ENCODE data around the gene COL25A1. TPM values are rescaled to one million over a fixed set of nuclear protein-coding genes. Genes with fewer than 3 reads are reported as not detected.

The COL25A1 gene
- total RNA-seq, 4 donors from 2014 or later = 0.06 to 0.53 (median 0.23) TPM

DNA sequence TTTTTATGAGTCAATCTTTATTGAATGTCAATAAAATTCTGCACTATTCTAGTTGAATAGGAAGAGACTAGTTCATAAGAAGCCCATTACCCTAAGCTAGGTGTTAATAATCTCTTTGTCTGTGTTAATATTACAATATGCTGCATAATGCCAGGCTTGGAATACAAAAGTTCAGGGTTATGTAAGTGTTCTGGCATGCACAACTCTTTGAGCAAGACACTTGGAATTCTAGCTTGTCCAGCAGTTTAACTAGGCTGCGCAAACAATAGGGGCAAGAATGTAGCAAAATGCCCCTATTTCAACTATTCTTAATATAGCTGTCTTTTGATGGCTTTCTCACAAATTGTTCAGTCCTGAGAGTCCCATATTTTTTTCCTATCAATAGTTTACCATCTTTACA is 508.3 kb downstream of the COL25A1 start:
- no peaks in the 10 kb centered on the region for H3K9me3 ChIP-seq
- no peak for DNase-seq
- no peaks in the 10 kb centered on the region for H3K36me3 ChIP-seq
- TF ChIP-seq, protein P1, sequence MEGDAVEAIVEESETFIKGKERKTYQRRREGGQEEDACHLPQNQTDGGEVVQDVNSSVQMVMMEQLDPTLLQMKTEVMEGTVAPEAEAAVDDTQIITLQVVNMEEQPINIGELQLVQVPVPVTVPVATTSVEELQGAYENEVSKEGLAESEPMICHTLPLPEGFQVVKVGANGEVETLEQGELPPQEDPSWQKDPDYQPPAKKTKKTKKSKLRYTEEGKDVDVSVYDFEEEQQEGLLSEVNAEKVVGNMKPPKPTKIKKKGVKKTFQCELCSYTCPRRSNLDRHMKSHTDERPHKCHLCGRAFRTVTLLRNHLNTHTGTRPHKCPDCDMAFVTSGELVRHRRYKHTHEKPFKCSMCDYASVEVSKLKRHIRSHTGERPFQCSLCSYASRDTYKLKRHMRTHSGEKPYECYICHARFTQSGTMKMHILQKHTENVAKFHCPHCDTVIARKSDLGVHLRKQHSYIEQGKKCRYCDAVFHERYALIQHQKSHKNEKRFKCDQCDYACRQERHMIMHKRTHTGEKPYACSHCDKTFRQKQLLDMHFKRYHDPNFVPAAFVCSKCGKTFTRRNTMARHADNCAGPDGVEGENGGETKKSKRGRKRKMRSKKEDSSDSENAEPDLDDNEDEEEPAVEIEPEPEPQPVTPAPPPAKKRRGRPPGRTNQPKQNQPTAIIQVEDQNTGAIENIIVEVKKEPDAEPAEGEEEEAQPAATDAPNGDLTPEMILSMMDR (IDR thresholded peaks at IDR 0.05) = no peak
- no peak for TF ChIP-seq POLR2A (IDR thresholded peaks at IDR 0.05)
- H3K4me3 ChIP-seq = no peak overlapping the region
- H3K27ac ChIP-seq = no peak overlapping the region
- intact Hi-C loops (cut with DNase I) = no loop called here
- H3K4me1 ChIP-seq = peaks cover 0 to 16% (median 0%) of the 10 kb centered on the region in 3 donors
- 37 to 38% methylated on average over 1 of the region's 1 CpG for WGBS, 2 donors
- no peaks in the 10 kb centered on the region for H3K27me3 ChIP-seq

DNA sequence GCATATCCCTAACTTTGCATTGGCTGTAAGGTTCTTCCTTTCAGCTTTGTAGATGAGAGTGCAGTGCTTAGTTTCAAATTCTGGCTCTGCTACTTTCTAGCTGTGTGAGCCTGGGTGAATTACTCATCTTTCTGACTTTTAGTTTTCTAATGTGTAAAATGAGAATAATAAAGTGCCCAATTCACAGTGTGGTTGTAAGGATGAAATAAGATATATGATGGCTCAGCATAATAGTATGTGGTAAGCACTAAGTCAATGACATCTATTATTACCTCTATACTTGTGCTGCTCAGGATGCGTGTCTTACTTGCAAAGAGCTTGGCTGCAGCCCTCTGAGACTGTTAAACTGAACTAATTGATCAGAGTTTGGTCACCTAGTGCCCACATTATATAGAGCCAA is 509.0 kb downstream of the COL25A1 start:
- no peak for TF ChIP-seq POLR2A (IDR thresholded peaks at IDR 0.05)
- TF ChIP-seq, protein P1 (IDR thresholded peaks at IDR 0.05) = no peak
- no peak for DNase-seq
- Histone ChIP-seq H3K9me3 (no peaks in the 10 kb centered on the region), H3K27ac (no peak overlapping the region), H3K4me3 (no peak overlapping the region), H3K27me3 (no peaks in the 10 kb centered on the region), H3K4me1 (peaks cover 0 to 16% (median 0%) of the 10 kb centered on the region in 3 donors), H3K36me3 (no peaks in the 10 kb centered on the region)
- intact Hi-C loops (cut with DNase I) = no loop called here
- 88 to 89% methylated on average over 1 of the region's 1 CpG for WGBS, 2 donors

DNA sequence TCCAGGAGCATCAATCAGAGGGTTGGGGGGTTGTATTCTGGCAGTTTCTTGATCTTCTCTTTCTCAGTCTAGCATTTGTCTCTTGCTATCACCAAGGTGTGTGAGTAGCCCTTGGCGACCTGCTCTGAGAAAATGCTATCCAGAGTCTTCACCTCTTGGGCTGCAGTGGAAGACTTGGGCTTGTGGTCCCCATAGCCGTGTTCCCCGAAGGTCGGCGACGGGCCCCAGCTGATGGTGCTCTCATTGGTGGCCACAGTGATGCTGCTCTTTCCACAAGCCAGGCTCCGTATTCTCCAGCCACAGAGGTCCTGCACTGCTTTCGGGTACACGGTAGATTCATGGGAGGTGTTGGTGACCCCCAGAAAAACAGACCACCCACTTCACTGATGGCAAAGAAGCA is 513.7 kb downstream of the COL25A1 start:
- H3K27ac ChIP-seq = no peak overlapping the region
- DNase-seq = no peak
- intact Hi-C loops (cut with DNase I) = no loop called here
- no peak for TF ChIP-seq POLR2A (IDR thresholded peaks at IDR 0.05)
- TF ChIP-seq, protein P1 (IDR thresholded peaks at IDR 0.05) = no peak
- WGBS, 2 donors = 86% methylated on average over 8 of the region's 9 CpGs; no CpG with 5 or more reads in 1 of the 2 donors
- no peaks in the 10 kb centered on the region for H3K27me3 ChIP-seq
- no peaks in the 10 kb centered on the region for H3K9me3 ChIP-seq
- H3K4me1 ChIP-seq = no peaks in the 10 kb centered on the region
- no peaks in the 10 kb centered on the region for H3K36me3 ChIP-seq
- no peak overlapping the region for H3K4me3 ChIP-seq

- intact Hi-C loops (cut with DNase I) = no loop called here
- WGBS, 2 donors = 90 to 93% methylated on average over 15 of the region's 16 CpGs
- no peaks in the 10 kb centered on the region for H3K27me3 ChIP-seq
- DNase-seq = no peak
- H3K4me1 ChIP-seq = no peaks in the 10 kb centered on the region
- H3K9me3 ChIP-seq = no peaks in the 10 kb centered on the region
- TF ChIP-seq POLR2A (IDR thresholded peaks at IDR 0.05) = no peak
- TF ChIP-seq, protein P1 (IDR thresholded peaks at IDR 0.05) = no peak
- H3K36me3 ChIP-seq = no peaks in the 10 kb centered on the region
- no peak overlapping the region for H3K4me3 ChIP-seq
- H3K27ac ChIP-seq = no peak overlapping the region
Observed at GRCh38 chr4:108787724-108788123, 514.7 kb downstream of the COL25A1 start.

DNA sequence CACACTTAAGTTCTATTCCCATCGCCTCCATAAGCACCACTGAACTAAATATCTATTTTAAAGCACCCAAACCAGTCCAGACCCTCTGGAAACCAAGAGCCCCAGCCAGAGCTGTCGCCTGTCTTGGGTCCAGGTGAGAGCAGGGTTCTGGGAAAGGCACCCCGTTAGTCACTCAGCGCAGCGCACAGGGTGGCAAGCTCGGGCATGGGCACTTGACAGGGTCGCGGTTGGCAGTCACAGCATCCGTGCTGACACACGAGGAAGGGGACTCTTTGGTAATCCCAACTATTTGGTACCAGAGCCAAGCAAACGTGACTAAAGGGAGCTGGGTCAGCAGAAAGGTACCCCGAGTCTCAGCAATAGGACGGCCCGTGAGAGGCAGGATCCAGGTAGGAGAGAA is 515.4 kb downstream of the COL25A1 start:
- intact Hi-C loops (cut with DNase I) = no loop called here
- H3K9me3 ChIP-seq = no peaks in the 10 kb centered on the region
- no peaks in the 10 kb centered on the region for H3K27me3 ChIP-seq
- no peaks in the 10 kb centered on the region for H3K36me3 ChIP-seq
- WGBS, 2 donors = 81 to 83% methylated on average over 13 to 14 of the region's 14 CpGs
- H3K4me3 ChIP-seq = no peak overlapping the region
- H3K27ac ChIP-seq = no peak overlapping the region
- TF ChIP-seq POLR2A (IDR thresholded peaks at IDR 0.05) = no peak
- TF ChIP-seq, protein P1 (IDR thresholded peaks at IDR 0.05) = no peak
- DNase-seq = no peak
- no peaks in the 10 kb centered on the region for H3K4me1 ChIP-seq
